ENCODE results near the gene DOCK4.

GRCh38 chr7:112079122-112079521, 127.1 kb downstream of the DOCK4 start:
- TF ChIP-seq YY1 (IDR thresholded peaks at IDR 0.05; ENCODE audit: insufficient read depth, insufficient read length) (no peak), SUZ12 (IDR thresholded peaks at IDR 0.05; ENCODE audit: extremely low read depth, insufficient read depth, insufficient read length) (no peak)

Data from NT2/D1 (cell line).